GM20000 (cell line): ENCODE measurements around the gene UCP2.

Experiments
- DNase-seq: peaks from one replicate; pipeline ENCODE4 v3.0.0; 2012; ENCODE audit warnings: low spot score
- CTCF ChIP-seq: IDR thresholded peaks from 2 replicates; pipeline ENCODE4 v1.5.1; 2012; ENCODE audit warnings: mild to moderate bottlenecking, control low read depth; ENCODE audit errors: extremely low read depth, missing control alignments

UCP2 gene

GRCh38 chr11:73971175-73971719 lies 11.4 kb downstream of the UCP2 start:
- DNase-seq, result no peak
- no peak for TF ChIP-seq CTCF

GRCh38 chr11:73969991-73970800 lies 12.4 kb downstream of the UCP2 start:
- TF ChIP-seq CTCF, result no peak
- no peak for DNase-seq

- no peak for DNase-seq
- TF ChIP-seq CTCF, result no peak
Measured at GRCh38 chr11:73969091-73969490, 13.6 kb downstream of the UCP2 start.

GRCh38 chr11:73968356-73968966 lies 14.2 kb downstream of the UCP2 start:
- no peak for DNase-seq
- no peak for TF ChIP-seq CTCF

GRCh38 chr11:73965764-73966121 lies 16.9 kb downstream of the UCP2 start:
- DNase-seq, result no peak
- no peak for TF ChIP-seq CTCF

- TF ChIP-seq CTCF, result no peak
- DNase-seq, result no peak
Measured at GRCh38 chr11:73965076-73965763, 17.4 kb downstream of the UCP2 start.

- no peak for DNase-seq
- no peak for TF ChIP-seq CTCF
Measured at GRCh38 chr11:73963861-73964260, 18.8 kb downstream of the UCP2 start.
